ENCODE results near the gene CAMTA1.
"Not testable (repeated sequence)": the region's sequence is repeated elsewhere in the genome, so short reads cannot be mapped to it uniquely, and the experiment has no call there.

CAMTA1 gene

GRCh38 chr1:7784492-7785071, 999.3 kb downstream of the CAMTA1 start:
- DNase-seq = no peak

DNA sequence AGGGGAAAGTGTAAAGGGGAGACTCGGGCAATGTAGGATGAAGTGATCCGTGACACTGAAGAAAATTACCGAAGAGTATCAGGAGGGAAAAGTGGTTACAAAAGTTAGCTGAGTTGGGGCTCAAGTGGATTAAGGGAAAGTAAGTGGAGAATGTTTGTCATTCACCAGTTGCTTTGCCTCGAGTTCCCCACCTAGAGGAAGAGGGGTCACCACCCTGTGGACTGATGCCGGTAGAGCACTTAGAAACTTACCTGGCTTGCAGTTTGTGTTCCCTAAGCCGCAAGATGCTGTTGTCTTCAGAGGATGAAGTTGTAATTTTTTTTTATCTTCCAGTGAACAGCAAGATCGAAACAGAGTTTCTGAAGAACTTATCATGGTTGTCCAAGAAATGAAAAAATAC, 999.9 kb downstream of the CAMTA1 start:
- no peak for DNase-seq

DNA sequence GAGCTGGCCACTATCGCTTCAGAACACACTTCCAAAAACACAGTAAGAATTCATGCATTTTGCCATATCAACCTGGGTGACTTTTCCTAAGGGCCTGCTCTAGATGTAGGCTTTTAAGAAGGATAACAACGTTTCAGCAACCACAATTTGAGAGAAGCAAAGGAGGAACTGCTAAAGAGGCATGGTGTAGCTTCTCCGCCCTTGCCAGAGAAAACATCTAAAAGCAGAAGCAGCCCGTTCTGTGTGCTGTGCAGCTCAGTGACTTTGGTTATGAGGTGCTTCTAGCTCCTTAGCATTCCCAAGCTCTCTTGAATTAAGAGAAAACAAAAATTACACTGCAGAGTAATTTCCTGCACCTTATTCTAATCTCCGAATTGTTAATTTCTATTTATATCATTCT, 1001.5 kb downstream of the CAMTA1 start:
- no peak for DNase-seq

GRCh38 chr1:7789828-7790227, 1004.6 kb downstream of the CAMTA1 start:
- DNase-seq = no peak

DNA sequence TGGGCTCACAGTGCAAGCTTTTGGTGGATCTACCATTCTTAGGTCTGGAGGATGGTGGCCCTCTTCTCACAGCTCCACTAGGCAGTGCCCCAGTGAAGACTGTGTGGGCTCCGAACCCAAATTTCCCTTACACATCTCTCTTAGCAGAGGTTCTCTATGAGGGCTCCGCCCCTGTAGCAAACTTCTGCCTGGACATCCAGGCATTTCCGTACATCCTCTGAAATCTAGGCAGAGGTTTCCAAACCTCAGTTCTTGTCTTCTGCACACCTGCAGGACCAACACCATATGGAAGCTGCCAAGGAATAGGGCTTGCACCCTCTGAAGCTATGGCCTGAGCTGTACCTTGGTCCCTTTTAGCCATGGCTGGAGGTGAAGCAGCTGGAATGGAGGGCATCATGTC, 1005.8 kb downstream of the CAMTA1 start:
- not testable (repeated sequence) for DNase-seq

GRCh38 chr1:7795406-7795805, 1010.2 kb downstream of the CAMTA1 start:
- DNase-seq = no peak

DNA sequence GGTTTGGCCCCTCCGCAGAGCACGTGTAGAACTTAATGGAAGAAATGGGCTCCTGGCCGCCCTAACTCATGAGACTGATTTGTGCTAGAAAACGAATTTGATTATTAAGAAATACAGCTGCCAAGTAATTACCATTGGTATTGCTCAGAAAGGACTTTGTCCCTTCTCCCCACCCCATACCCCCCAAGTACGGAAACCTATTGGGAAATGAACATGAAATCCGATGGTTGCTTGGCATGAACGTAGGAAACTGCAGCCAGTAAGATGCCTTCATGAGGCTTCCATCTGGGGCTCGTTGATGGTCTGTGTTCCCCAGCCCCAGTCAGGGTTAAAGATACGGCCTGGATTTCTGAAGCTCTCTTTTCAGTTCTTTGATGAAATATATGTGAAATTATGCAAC, 1020.2 kb downstream of the CAMTA1 start:
- DNase-seq = no peak

- DNase-seq = no peak
Measured at GRCh38 chr1:7808253-7808844, 1023.1 kb downstream of the CAMTA1 start.

DNA sequence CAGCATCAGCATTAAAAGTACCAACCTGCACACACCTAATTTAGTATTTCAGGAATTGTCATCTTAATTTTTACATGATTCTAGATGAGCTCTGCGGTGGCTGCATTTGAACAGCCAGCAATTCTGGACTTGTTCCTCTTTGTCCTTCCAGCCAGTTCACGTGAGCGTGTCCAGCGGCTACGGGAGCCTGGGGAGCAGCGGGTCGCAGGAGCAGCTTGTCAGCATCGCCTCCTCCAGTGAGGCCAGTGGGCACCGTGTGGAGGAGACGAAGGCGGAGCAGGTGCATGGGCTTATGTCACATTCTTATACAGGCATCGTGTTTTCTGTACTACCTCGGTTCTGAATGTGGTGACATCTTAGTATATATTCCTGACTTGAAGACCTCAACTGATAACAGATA, 1024.5 kb downstream of the CAMTA1 start:
- DNase-seq = no peak

- DNase-seq = peak; percentile 56
Measured at GRCh38 chr1:7810395-7810794, 1025.1 kb downstream of the CAMTA1 start.

DNA sequence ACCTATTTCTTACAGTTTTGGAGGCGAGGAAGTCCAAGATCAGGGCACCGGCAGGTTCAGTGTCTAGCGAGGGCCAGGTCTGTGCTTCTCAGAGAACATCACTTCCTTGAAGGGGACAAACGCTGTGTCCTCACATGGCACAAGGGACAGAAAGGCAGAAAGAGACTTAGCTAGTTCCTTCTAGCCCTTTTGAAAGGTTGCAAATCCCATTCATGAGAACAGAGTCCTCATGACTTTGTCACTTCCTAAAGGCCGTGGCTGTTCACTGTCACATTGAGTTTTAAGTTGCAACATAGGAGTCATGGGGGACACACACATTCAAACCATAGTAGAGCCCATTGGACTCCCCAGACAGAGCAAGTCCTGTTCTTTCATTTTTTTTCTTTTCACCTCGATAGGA, 1026.2 kb downstream of the CAMTA1 start:
- no peak for DNase-seq

- no peak for DNase-seq
Measured at GRCh38 chr1:7813677-7814373, 1028.6 kb downstream of the CAMTA1 start.
